Nucleus accumbens (tissue), 56 donors: Measurements from ENCODE around the gene FARS2.
"Not testable (repeated sequence)": the region's sequence is repeated elsewhere in the genome, so short reads cannot be mapped to it uniquely, and the experiment has no call there.

ENCODE experiments used
- DNase-seq, 56 donors: peaks; one replicate each; lab custom pipeline; 2025; lab: John Stamatoyannopoulos, UW

The FARS2 gene

GRCh38 chr6:5672581-5673011, 411.3 kb downstream of the FARS2 start:
- no peak for DNase-seq

- no peak for DNase-seq
These were observed 411.9 kb downstream of the FARS2 start for GRCh38 chr6:5673019-5673790.

- no peak for DNase-seq
These were observed 412.8 kb downstream of the FARS2 start for GRCh38 chr6:5674141-5674540.

GRCh38 chr6:5674721-5675120, 413.4 kb downstream of the FARS2 start:
- DNase-seq = peak in 1 of 56 donors; percentile 2

GRCh38 chr6:5676701-5677100, 415.4 kb downstream of the FARS2 start:
- DNase-seq = no peak

- DNase-seq = no peak
These were observed 416.1 kb downstream of the FARS2 start for GRCh38 chr6:5677219-5678000.

- no peak for DNase-seq
These were observed 418.0 kb downstream of the FARS2 start for GRCh38 chr6:5679270-5679669.

- DNase-seq = no peak
These were observed 418.4 kb downstream of the FARS2 start for GRCh38 chr6:5679691-5680090.

- DNase-seq = no peak
These were observed 418.8 kb downstream of the FARS2 start for GRCh38 chr6:5680095-5680494.

- DNase-seq = no peak
These were observed 420.2 kb downstream of the FARS2 start for GRCh38 chr6:5681480-5681879.

- no peak for DNase-seq
These were observed 421.2 kb downstream of the FARS2 start for GRCh38 chr6:5682530-5682929.

GRCh38 chr6:5683747-5684146, 422.4 kb downstream of the FARS2 start:
- not testable (repeated sequence) for DNase-seq

GRCh38 chr6:5684320-5685053, 423.2 kb downstream of the FARS2 start:
- no peak for DNase-seq

GRCh38 chr6:5693225-5694145, 432.2 kb downstream of the FARS2 start:
- no peak for DNase-seq

- no peak for DNase-seq
These were observed 434.2 kb downstream of the FARS2 start for GRCh38 chr6:5695260-5696245.

- DNase-seq = no peak
These were observed 436.2 kb downstream of the FARS2 start for GRCh38 chr6:5697508-5697907.

GRCh38 chr6:5698318-5698717, 437.0 kb downstream of the FARS2 start:
- DNase-seq = no peak

GRCh38 chr6:5699064-5699463, 437.8 kb downstream of the FARS2 start:
- not testable (repeated sequence) for DNase-seq

GRCh38 chr6:5701174-5701573, 439.9 kb downstream of the FARS2 start:
- DNase-seq = no peak
